A673 (cell line): ENCODE measurements around the gene TCEA2. TPM values are rescaled to one million over a fixed set of nuclear protein-coding genes. Genes with fewer than 3 reads are reported as not detected.

ENCODE experiments used
- BruUV-seq: library from RNA; stranded (reverse); fragments of 400-500 nt; replicated peaks from 2 replicates; lab custom pipeline; 2021; lab: Mats Ljungman, UMichigan
- CTCF ChIA-PET: fragments of 300-600 bp; sonication (Branson Sonifier 250); formaldehyde crosslinking; loops from one replicate; lab custom pipeline; 2022; ENCODE audit warnings: antibody characterized with exemption; lab: Charles Lee
- POLR2A ChIA-PET: fragments of 300-600 bp; sonication (Branson Sonifier 250); formaldehyde crosslinking; loops from one replicate; lab custom pipeline; 2022; ENCODE audit warnings: antibody characterized with exemption; ENCODE audit not compliant: low non-redundant PET; lab: Charles Lee
- DNase-seq: peaks from one replicate; pipeline ENCODE4 v3.0.0-alpha.2; 2015; ENCODE audit warnings: low spot score
- H3K27ac ChIP-seq: fragments of 200-600 bp; sonication (generic); 2 replicates; pipeline ENCODE4 v1.5.1; 2016; ENCODE audit warnings: mixed run types, low read depth, mild to moderate bottlenecking, mixed read lengths, antibody characterized with exemption, low read length; ENCODE audit not compliant: poor library complexity, severe bottlenecking
- H3K27me3 ChIP-seq: fragments of 200-600 bp; sonication (generic); replicated peaks from 2 replicates; pipeline ENCODE4 v1.6.1; 2017; ENCODE audit warnings: mixed run types, low read depth, mild to moderate bottlenecking, mixed read lengths, antibody characterized with exemption, low read length; ENCODE audit not compliant: insufficient read depth, poor library complexity
- H3K36me3 ChIP-seq: fragments of 200-600 bp; sonication (generic); 2 replicates; pipeline ENCODE4 v1.6.1; 2016; ENCODE audit warnings: mixed run types, mild to moderate bottlenecking, mixed read lengths, antibody characterized with exemption, low read length; ENCODE audit not compliant: insufficient read depth, poor library complexity, severe bottlenecking
- H3K4me1 ChIP-seq: fragments of 200-600 bp; sonication (generic); 2 replicates; pipeline ENCODE4 v1.6.1; 2017; ENCODE audit warnings: mixed run types, mild to moderate bottlenecking, mixed read lengths, antibody characterized with exemption, low read length; ENCODE audit not compliant: insufficient read depth, poor library complexity, severe bottlenecking
- H3K4me3 ChIP-seq: fragments of 200-600 bp; sonication (generic); 2 replicates; pipeline ENCODE4 v1.5.1; 2016; ENCODE audit warnings: low read depth, mixed run types, mild to moderate bottlenecking, mixed read lengths, low read length; ENCODE audit not compliant: poor library complexity, severe bottlenecking
- H3K9me3 ChIP-seq: fragments of 200-600 bp; sonication (generic); 2 replicates; pipeline ENCODE4 v1.6.1; 2016; ENCODE audit warnings: mixed run types, low read depth, mild to moderate bottlenecking, mixed read lengths, antibody characterized with exemption, low read length; ENCODE audit not compliant: poor library complexity, severe bottlenecking
- EZH2 ChIP-seq: fragments of 200-600 bp; sonication (generic); IDR thresholded peaks from 2 replicates; pipeline ENCODE4 v1.6.1; 2017; ENCODE audit warnings: borderline replicate concordance, low read depth, mild to moderate bottlenecking, mixed read lengths, antibody characterized with exemption, low read length; ENCODE audit not compliant: poor library complexity, severe bottlenecking
- intact Hi-C: fragments of 100-400 bp; cut with micrococcal nuclease; formaldehyde crosslinking; loops from one replicate; pipeline ENCODE4 v1.10.0; 2022; ENCODE audit not compliant: unreplicated experiment
- total RNA-seq: library from RNA; stranded (reverse); gene quantifications from 2 replicates; pipeline ENCODE4 v1.2.3, GENCODE V29; 2021
- TF ChIP-seq, protein P1 (sequence below): fragments of 300-800, 200-600 bp; sonication (generic); conservative IDR thresholded peaks from 2 replicates; pipeline ENCODE4 v1.5.1; 2017; ENCODE audit warnings: low read depth, mild to moderate bottlenecking, antibody characterized with exemption, low read length, moderate library complexity, mixed read lengths

Gene TCEA2
- total RNA-seq, 1 experiment from 2014 or later, result 35.0 TPM

DNA sequence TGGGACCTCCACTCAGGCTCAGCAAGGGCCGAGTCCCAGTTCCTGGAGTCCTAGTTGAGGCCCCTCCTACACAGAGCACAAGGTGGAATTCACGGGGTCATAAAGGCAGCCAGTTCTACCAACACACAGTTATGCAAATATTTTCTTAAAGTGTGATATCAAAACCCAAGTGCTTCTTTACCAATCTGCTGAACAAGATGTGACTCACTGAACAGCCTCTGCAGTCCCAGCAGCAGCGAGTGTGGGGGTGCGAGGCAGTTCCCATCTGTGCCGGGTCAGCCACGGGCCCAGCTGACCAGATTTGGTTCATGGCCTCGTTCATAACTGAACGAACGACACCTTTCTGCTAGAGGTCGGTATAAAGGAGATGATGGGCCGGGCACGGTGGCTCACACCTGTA, 4.5 kb upstream of the TCEA2 start:
- intact Hi-C loops, result no loop called here
- no TSS peak for BruUV-seq
- Histone ChIP-seq H3K4me1 (peaks cover 12% of the 10 kb centered on the region), H3K36me3 (no peaks in the 10 kb centered on the region), H3K27ac (no peak overlapping the region), H3K27me3 (no peaks in the 10 kb centered on the region), H3K9me3 (no peaks in the 10 kb centered on the region), H3K4me3 (no peak overlapping the region)
- POLR2A ChIA-PET, result no interaction called here
- CTCF ChIA-PET, result no interaction called here
- no peak for DNase-seq
- TF ChIP-seq, protein P1, sequence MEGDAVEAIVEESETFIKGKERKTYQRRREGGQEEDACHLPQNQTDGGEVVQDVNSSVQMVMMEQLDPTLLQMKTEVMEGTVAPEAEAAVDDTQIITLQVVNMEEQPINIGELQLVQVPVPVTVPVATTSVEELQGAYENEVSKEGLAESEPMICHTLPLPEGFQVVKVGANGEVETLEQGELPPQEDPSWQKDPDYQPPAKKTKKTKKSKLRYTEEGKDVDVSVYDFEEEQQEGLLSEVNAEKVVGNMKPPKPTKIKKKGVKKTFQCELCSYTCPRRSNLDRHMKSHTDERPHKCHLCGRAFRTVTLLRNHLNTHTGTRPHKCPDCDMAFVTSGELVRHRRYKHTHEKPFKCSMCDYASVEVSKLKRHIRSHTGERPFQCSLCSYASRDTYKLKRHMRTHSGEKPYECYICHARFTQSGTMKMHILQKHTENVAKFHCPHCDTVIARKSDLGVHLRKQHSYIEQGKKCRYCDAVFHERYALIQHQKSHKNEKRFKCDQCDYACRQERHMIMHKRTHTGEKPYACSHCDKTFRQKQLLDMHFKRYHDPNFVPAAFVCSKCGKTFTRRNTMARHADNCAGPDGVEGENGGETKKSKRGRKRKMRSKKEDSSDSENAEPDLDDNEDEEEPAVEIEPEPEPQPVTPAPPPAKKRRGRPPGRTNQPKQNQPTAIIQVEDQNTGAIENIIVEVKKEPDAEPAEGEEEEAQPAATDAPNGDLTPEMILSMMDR, result no peak
- TF ChIP-seq EZH2, result no peak

GRCh38 chr20:64062276-64062595, 762 bp upstream of the TCEA2 start:
- TF ChIP-seq, protein P1, result no peak
- no peak for TF ChIP-seq EZH2
- no peaks in the 10 kb centered on the region for H3K27me3 ChIP-seq
- POLR2A ChIA-PET, result interaction anchor here (0.6 kb wide), 1 partner anchor 1187 kb away, joined by 5 read pairs; no protein-coding TSS in a partner anchor
- no peaks in the 10 kb centered on the region for H3K9me3 ChIP-seq
- peaks cover 18% of the 10 kb centered on the region for H3K4me1 ChIP-seq
- intact Hi-C loops, result no loop called here
- H3K4me3 ChIP-seq, result peak overlapping the region; percentile 93
- DNase-seq, result no peak
- BruUV-seq, result no TSS peak
- H3K36me3 ChIP-seq, result no peaks in the 10 kb centered on the region
- CTCF ChIA-PET, result no interaction called here
- peak overlapping the region; percentile 74 for H3K27ac ChIP-seq

DNA sequence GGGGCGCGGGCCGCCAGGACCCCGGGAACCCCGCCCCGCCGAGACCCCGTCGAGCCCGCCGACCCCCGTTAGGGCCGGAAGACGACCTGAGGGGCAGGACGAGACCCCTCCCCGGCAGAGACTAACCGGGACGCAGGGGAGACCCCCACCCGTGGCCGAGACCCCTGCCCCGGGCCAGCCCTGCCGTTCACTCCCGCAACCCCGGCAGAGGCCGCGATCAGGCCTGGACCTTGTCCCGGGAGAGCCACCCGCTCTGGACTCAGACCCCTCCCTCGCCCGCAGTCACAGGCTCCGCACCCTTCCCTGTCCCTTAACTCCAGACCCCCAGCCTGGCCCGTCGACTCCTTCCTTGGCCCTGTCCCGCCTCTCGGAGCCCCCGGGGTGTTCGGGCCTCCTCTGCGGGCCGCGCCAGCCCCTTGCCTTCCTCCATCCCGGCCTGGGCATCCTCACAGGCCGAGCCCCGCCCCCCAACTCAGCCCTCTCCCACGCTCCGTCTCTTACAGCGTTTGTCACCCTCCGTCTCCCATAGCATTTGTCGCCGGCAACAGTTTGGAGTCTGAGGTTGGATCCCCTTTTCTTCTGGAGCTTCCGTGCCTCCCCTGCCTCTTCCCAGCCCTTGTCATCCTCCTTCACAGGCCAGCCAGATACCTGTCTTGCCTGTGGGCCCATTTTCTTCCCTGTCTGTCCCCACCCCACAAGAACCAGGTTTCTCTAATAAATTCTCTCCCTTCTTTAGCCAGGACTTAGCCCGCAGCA, 569 bp downstream of the TCEA2 start:
- Histone ChIP-seq H3K4me1 (peaks cover 18% of the 10 kb centered on the region), H3K4me3 (peak overlapping the region; percentile 93), H3K36me3 (no peaks in the 10 kb centered on the region), H3K9me3 (no peaks in the 10 kb centered on the region), H3K27me3 (no peaks in the 10 kb centered on the region), H3K27ac (peak overlapping the region; percentile 64)
- TF ChIP-seq, protein P1, result no peak
- no peak for TF ChIP-seq EZH2
- BruUV-seq, result TSS peak; percentile 89
- peak; percentile 52 for DNase-seq
- ChIA-PET POLR2A (no interaction called here), CTCF (interaction anchor here (0.7 kb wide), 1 partner anchor 19 kb away, joined by 3 read pairs; no protein-coding TSS in a partner anchor)
- intact Hi-C loops, result no loop called here
